ENCODE data around the gene ZFYVE9.
"Not testable (repeated sequence)": the region's sequence is repeated elsewhere in the genome, so short reads cannot be mapped to it uniquely, and the experiment has no call there.

The ZFYVE9 gene, protein sequence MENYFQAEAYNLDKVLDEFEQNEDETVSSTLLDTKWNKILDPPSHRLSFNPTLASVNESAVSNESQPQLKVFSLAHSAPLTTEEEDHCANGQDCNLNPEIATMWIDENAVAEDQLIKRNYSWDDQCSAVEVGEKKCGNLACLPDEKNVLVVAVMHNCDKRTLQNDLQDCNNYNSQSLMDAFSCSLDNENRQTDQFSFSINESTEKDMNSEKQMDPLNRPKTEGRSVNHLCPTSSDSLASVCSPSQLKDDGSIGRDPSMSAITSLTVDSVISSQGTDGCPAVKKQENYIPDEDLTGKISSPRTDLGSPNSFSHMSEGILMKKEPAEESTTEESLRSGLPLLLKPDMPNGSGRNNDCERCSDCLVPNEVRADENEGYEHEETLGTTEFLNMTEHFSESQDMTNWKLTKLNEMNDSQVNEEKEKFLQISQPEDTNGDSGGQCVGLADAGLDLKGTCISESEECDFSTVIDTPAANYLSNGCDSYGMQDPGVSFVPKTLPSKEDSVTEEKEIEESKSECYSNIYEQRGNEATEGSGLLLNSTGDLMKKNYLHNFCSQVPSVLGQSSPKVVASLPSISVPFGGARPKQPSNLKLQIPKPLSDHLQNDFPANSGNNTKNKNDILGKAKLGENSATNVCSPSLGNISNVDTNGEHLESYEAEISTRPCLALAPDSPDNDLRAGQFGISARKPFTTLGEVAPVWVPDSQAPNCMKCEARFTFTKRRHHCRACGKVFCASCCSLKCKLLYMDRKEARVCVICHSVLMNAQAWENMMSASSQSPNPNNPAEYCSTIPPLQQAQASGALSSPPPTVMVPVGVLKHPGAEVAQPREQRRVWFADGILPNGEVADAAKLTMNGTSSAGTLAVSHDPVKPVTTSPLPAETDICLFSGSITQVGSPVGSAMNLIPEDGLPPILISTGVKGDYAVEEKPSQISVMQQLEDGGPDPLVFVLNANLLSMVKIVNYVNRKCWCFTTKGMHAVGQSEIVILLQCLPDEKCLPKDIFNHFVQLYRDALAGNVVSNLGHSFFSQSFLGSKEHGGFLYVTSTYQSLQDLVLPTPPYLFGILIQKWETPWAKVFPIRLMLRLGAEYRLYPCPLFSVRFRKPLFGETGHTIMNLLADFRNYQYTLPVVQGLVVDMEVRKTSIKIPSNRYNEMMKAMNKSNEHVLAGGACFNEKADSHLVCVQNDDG (N-terminal part only)

GRCh38 chr1:52141513-52142219 lies at the start of gene ZFYVE9:
ZFYVE9 (plus strand) TSS chr1:52142089; CDS start chr1:52233207, 91,118 bp downstream.
- peak; percentile 83 for DNase-seq

DNA sequence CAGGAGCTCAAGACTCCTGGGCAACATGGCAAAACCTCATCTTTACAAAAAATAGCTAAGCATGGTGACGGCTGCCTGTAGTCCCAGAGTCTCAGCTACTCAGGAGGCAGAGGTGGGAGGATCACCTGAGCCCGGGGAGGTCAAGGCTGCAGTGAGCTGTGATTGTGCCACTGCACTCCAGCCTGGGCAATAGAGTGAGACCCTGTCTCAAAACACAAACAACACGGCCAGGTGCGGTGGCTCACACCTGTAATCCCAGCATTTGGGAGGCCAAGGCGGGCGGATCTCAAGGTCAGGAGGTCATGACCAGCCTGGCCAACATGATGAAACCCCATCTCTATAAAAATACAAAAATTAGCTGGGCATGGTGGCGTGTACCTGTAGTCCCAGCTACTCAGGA lies 47.6 kb upstream of the ZFYVE9 start:
- not testable (repeated sequence) for DNase-seq

DNA sequence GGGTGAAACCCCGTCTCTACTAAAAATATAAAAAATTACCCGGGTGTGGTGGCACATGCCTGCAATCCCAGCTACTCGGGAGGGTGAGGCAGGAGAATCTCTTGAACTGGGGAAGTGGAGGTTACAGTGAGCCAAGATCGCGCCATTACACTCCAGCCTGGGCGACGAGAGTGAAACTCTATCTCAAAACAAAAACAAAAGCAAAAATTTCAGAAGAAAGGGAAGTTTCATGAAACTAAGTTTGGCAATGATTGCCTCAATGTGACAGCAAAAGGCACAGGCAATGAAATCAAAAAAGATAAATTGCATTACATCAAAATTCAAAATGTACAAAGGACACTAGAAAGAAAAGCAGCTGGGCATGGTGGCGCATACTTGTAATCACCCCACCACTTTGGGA lies 45.7 kb upstream of the ZFYVE9 start:
- no peak for DNase-seq

DNA sequence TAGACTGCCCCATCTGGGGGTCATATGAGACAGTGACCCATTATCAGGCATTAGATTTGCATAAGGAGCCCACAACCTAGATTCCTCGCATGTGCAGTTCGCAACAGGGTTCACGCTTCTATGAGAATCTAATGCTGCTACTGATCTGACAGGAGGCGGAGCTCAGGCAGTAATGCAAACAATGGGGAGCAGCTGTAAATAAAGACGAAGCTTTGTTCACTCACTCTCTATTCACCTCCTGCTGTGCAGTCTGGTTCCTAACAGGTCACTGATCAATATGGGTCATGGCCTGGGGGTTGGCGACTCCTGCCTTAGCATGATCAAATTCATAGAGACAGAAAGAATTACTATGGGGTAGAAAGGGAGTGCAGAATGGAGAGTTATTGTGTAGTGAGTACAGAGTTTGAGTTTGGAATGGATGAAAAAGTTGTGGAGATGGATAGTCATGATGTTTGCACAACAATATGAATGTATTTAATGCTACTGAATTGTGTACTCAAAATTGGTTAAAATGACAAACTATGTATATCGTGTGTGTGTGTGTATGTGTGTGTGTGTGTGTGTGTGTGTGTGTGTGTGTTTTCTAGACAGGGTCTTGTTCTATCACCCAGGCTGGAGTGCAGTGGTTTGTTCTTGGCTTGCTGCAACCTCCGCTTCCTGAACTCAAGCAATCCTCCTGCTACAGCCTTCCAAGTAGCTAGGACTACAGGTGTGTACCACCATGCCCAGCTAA lies 43.6 kb upstream of the ZFYVE9 start:
- DNase-seq = peak; percentile 86

DNA sequence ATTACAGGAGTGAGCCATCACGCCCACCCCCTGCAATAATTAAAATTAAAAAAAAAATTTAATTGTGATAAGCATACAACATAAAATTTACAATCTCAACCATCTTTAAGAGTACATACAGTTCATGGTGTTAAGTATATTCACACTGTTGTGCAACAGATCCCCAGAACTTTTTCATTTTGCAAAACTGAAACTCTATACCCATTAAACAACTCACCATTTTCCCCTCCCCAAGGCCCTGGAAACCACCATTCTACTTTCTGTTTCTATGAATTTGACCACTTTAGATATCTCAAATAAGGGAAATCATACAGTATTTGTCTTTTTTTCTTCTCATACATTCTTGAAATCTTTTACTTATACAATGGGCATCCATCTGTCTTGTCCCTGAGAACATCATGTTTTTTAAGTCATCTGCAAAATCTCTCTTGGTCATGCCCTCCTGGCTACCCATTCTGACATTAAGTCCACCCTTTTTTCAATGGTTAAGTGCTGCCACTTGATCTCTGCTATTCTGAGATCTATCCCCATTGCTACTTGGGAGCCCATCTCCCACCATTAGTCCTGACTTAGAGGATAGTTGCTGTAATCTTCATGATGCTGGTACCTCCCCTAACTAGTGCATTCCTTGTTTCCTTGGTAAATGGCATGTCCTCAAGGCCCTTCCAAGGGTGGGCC lies 39.4 kb upstream of the ZFYVE9 start:
- DNase-seq = no peak

DNA sequence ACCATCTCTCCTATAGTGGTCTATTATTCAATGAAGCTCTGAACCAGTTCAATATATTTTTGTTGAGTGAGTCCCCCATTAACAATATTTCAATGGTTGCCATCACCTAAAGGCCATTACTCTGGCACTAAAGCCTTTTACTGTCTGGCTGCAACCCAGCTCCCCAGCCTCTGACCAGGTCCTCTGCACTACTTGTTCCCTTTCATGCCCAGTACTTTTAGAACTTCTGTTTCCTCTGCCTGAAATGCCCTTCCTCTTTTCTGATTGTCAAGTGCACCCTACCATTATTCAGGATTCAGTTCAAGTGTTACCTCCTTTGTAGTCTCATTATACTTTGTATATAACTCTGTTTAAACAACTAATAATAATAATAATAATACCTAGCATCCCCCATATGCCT lies 30.4 kb upstream of the ZFYVE9 start:
- DNase-seq = no peak

DNA sequence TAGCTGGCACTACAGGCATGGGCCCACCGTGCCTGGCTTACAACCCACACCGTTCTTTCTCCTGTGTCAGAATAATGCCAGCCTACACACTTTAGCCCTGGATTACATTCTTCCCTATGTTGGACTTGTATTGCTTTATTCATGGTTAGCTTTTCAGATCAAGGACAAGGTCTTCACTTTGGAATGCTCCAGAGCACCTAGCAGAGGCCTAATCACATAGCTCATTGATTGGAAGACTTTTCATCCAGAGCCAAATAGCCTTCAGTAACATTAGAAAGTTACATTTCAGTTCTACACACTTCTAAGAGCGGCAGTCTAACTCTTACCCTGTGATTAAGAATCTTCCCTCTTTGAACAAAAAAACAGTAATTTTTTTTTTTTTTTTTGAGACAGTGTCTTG lies 29.4 kb upstream of the ZFYVE9 start:
- no peak for DNase-seq

- DNase-seq = no peak
These were observed 22.4 kb upstream of the ZFYVE9 start for GRCh38 chr1:52119301-52120079.

DNA sequence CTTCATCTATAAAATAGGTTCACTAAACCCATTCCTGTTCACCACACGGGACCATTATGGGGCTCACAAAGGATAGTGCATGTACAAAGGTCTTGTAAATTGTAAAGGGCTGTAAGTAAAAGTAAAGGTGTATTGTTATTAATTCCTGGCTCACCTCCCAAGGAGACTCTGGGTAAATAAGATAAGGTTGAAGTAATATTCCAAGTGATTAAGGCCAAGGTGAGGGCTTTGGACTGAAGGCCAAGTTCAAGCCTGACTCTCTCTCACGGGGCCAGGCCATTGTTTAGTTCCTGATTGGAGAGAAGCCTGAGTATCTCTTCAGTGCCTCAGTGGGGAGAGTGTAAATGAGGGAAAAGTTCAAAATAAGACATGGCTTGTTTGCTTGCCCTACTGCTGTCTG lies 19.5 kb upstream of the ZFYVE9 start:
- no peak for DNase-seq

- no peak for DNase-seq
These were observed 18.3 kb upstream of the ZFYVE9 start for GRCh38 chr1:52123622-52124021.

GRCh38 chr1:52125736-52126359 lies 16.0 kb upstream of the ZFYVE9 start:
- no peak for DNase-seq

GRCh38 chr1:52127181-52128180 lies 14.4 kb upstream of the ZFYVE9 start:
- DNase-seq = peak; percentile 51

DNA sequence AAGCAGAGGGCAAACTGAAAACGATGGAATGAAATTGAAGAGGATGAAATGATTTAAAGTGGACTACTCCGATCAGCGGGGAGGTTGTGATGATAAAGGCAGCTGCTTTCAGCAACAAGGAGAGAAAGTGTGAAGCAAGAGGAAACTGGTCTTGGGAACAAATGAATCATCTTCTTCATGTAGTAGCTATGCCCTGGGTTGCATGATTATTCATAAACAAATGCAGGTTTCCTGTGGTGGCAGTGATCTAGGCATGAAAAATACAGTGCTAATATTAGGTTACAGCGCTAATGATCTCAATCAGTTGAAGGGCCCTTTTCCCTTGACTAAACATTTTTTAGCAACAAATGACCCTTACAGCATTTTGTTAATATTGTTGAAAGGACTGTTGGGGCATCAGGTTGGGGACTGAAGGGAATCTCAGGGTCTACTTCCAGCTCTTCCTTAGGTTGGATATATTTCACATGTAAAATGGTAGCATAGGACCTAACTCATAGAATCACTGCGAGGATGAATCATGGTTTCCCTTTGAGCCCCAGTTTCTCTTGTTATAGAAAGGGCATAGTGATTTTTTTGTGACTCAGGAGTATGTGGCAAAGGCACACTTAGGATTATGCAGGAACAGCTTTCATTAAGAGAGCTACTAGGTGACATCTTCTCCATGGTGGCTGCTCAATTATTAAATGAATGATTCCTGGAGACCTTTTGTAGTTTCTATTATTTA lies 1.9 kb upstream of the ZFYVE9 start:
- no peak for DNase-seq

- DNase-seq = no peak
These were observed 1.0 kb upstream of the ZFYVE9 start for GRCh38 chr1:52140633-52141512.

GRCh38 chr1:52142220-52143183 lies 613 bp downstream of the ZFYVE9 start:
- peak; percentile 89 for DNase-seq

DNA sequence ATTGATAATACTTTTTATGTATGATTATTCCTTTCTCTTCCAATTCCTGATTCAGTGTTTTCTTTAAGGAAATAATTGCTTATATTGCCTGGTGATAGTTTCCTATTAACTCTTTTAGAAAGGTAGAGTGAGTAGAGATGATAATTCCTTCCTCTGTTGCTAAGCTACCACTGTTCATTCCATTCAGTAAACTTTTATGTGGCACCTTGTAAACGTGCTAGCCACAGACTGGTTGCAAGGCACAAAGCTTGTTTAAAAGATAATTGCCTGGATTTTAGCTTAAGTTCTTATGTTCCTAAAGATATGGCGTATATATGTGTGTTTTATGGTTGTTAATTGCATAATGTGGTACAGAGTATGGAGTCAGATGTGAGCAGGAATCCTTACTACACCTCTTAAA lies 3.2 kb downstream of the ZFYVE9 start:
- DNase-seq = no peak
